ENCODE results near the gene LCP1.

Gene LCP1

DNA sequence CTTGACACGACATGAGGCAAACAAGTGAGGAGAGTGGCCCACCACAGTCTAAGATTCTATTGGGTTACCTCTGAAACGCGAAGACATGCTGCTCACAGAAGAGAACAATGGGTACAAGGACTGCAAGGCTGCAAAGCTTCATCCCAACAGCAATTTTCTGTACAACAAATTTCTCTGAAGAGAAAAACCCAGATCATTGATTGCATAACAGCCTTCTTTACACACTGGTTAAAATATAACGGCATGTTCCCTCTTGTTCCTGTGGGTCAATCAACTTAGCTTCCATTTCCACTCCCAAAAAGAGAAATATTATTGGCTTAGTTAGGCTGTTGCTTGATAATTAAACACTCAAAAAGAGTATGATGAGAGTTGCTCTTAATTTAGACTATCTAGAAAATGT, 77.1 kb downstream of the LCP1 start, which contains the start of gene CPB2:
CPB2 (minus strand) TSS at position 166 of the 400 bp plus-strand sequence; CDS start at position 142, 24 bp downstream.
- in situ Hi-C loops (cut with MboI; ENCODE audit: low sequenced_read_pairs), result no loop called here

- in situ Hi-C loops (cut with MboI; ENCODE audit: low sequenced_read_pairs), result no loop called here
These were observed 78.9 kb downstream of the LCP1 start for GRCh38 chr13:46103037-46103436.

DNA sequence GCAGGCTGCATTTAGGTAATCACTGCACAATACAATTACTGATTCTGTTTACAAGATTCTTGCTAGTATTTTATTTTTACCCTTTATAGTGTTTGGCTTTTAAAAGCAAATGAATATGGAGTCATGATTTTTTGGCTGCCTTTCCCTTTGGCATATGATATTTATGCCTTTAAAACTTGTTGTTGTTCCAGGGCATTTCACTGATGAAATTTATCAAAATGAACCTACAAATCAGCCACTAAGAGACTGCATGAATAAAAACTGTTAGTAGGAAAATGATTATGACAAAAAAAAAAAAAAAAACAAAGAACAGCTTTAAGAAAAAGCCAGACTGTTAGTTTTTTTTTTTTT, 79.7 kb downstream of the LCP1 start:
- in situ Hi-C loops (cut with MboI; ENCODE audit: low sequenced_read_pairs), result no loop called here

DNA sequence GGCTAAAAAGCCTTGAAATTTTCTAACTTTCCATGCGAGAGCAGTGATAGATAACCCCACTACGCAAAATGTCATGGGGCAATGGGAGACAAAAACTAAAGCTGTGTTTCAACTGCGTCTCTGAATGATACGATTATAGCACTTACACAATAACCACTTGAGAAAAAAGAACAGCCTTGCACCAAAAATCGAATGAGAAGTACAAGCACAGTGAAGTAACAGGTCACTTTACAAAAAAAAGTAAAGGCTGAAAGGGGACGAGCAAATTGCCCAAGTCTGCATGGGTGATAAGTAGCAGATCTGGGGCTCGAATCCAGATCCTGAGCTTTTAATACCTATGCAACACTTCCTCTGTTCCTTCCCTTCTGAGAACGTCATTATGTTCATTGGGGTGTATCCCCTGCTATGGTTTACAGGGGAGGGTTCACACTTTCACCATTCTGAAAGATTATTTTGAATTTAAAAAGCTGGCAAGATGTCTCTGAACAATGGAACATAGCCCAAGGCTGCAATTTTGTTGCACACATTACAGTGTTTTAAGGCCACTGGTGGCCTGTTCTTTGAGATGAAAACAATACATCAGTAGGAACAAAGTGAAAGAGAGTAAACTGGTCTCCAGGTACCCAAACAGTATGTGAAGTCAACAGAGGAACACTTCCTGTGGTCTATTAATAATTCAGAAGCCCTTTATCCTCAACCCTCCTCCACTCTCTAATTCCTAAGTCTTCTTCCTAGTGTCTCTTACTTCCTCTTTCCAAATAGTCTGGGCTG, 80.3 kb downstream of the LCP1 start:
- in situ Hi-C loops (cut with MboI; ENCODE audit: low sequenced_read_pairs), result no loop called here

DNA sequence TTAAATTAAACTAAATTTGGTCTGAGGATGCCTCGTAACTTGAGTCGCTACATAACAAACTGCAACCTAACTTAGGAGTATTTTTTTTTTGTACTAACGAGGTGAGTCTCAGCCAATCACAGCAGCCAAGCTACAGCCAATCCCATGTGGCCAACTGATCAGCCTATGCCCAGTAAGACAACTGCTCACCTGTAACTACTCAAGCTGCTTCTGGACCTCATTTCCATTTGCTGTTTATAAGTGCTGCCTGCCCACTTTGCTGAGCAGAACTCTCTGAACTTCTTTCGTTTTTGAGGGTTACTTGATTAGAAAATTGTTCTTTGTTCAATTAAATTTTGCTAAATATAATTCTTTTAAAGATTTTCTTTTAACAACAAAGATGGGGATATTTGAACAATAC, 81.0 kb downstream of the LCP1 start:
- in situ Hi-C loops (cut with MboI; ENCODE audit: low sequenced_read_pairs), result no loop called here

GRCh38 chr13:46100191-46100815, 81.7 kb downstream of the LCP1 start:
- in situ Hi-C loops (cut with MboI; ENCODE audit: low sequenced_read_pairs), result no loop called here

GRCh38 chr13:46097663-46098062, 84.3 kb downstream of the LCP1 start:
- in situ Hi-C loops (cut with MboI; ENCODE audit: low sequenced_read_pairs), result no loop called here

GRCh38 chr13:46097015-46097414, 85.0 kb downstream of the LCP1 start:
- in situ Hi-C loops (cut with MboI; ENCODE audit: low sequenced_read_pairs), result no loop called here

DNA sequence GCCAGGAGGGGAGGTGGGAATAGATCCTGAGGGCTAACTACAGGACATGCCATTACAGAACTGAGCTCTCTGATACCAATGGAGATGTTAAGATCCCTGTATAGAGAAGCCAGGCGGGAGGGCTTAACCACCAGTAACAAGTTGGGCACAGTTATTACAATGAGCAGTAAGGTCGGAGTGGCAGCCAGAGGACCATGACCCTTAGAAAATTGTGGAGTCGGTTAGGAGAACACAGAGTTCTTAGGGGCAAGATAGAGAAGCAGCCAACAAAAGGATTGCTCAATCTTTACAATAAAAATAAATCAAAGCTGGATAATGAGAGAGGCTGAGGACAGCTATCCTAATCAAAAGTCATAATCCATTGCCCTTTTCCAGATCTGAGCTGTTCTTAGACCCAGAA, 87.5 kb downstream of the LCP1 start:
- in situ Hi-C loops (cut with MboI; ENCODE audit: low sequenced_read_pairs), result no loop called here

- in situ Hi-C loops (cut with MboI; ENCODE audit: low sequenced_read_pairs), result no loop called here
These were observed 93.0 kb downstream of the LCP1 start for GRCh38 chr13:46088821-46089562.

GRCh38 chr13:46087481-46087880, 94.5 kb downstream of the LCP1 start:
- in situ Hi-C loops (cut with MboI; ENCODE audit: low sequenced_read_pairs), result no loop called here

DNA sequence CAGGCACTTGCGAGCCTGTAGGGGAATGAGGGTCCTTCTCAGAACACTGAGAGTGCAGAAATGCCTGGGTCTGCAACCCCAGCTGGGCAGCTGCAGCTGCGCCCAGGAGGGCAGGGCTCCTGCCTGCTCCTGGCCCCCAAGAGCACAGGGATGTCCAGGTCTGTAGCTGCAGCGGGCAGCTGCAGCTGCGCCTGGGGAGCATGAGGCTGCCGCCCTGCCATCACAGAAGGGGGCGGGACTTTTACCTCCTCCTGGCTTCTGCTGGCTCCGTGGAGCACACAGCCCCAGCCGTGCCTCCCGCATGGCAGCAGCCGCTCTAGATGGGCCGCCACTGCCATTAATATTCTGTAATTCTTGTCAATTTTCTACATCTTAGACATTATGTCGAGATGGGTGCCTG, 95.0 kb downstream of the LCP1 start:
- in situ Hi-C loops (cut with MboI; ENCODE audit: low sequenced_read_pairs), result no loop called here

DNA sequence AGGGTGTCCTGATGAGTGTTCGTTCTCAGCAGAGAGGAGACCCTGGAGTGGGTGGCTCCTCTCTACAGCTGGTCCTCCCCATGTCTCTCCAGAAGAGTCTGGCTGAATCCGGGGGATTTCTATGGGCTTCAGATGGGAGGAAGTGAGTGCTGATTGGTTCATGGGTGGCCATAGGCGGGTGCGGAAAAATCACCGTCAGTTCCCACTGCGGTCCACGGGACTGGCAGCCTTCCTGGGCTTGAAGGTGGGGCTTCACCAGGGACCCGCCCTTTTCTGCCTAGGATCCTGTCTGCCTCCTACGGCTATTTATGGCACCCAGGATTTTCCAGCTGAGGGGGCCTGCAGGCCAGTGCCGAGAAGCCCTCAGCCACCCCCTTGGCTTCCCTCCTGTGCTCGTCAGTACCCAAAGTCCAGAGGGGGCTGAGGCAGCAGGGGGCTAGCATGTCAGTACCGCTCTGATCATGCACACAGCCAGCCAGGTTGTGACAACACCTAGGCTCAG, 95.5 kb downstream of the LCP1 start:
- in situ Hi-C loops (cut with MboI; ENCODE audit: low sequenced_read_pairs), result no loop called here

DNA sequence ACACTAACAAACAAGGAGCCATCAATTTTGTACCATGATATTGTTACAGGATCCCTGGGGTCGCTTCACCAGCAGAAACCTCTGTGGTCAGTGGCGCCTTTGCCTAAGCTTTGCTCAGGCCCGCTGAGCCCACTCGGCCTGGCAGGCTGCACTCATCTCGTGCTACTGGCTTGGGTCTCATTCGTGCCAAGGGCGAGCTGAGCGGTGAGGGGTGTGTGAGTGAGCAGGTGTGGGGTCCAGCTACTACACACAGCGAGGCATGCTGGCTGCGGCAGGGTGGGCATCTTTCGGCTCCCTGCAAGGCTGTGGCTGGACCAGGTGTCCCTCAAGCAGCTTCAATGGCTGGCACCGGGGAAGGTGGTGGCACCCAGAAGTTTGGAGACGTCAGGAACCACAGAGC, 96.2 kb downstream of the LCP1 start:
- in situ Hi-C loops (cut with MboI; ENCODE audit: low sequenced_read_pairs), result no loop called here

DNA sequence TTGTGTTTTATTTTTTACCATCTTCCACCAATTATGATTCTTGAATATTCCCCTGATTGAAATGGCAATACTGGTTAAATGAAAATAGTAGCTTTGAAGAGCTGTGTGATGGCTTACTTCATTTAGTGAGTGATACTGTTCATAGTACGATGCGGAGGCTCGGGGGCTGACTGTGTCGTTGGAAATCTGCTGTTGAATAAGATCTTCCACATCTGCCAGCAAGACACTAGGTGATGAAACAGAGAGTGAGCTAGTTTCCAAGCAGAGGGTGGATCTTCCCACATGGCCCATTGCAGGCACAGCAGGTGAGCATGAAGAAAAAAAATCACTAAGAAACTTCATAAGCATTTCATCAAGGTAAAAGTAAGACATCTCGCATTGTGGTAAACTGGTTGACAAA, 99.7 kb downstream of the LCP1 start:
- in situ Hi-C loops (cut with MboI; ENCODE audit: low sequenced_read_pairs), result no loop called here

- in situ Hi-C loops (cut with MboI; ENCODE audit: low sequenced_read_pairs), result no loop called here
These were observed 102.2 kb downstream of the LCP1 start for GRCh38 chr13:46079770-46080169.

GRCh38 chr13:46077265-46077664, 104.7 kb downstream of the LCP1 start:
- in situ Hi-C loops (cut with MboI; ENCODE audit: low sequenced_read_pairs), result no loop called here

DNA sequence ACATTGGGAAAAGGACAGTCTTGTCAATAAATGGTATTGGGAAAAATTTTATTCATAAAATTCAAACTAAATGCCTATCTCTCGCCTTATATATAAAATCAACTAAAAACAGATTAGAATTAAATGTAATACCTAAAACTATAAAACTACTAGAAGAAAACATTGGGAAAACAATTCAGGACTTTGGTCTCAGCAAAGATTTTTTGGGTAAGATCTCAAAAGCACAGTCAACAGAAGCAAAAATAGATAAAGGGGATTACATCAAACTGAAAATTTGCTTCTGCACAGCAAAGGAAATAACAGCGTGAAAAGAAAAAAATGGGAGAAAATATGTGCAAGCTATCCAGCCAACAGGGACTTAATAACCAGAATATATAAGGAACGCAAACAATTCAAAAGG, 105.2 kb downstream of the LCP1 start:
- in situ Hi-C loops (cut with MboI; ENCODE audit: low sequenced_read_pairs), result no loop called here
